Measurements from ENCODE around the gene MCCC1.

GRCh38 chr3:182970811-182971418 is 128.4 kb downstream of the MCCC1 start:
- TF ChIP-seq CTCF (conservative IDR thresholded peaks at IDR 0.05; ENCODE audit: low read depth, low read length) (no peak), EZH2 (IDR thresholded peaks at IDR 0.05; ENCODE audit: borderline replicate concordance, low read depth, low read length, poor library complexity, severe bottlenecking) (no peak)

Data from A673 (cell line).